HG03097 (cell line): ENCODE measurements around the gene SNX25.
"Not testable (repeated sequence)": the region's sequence is repeated elsewhere in the genome, so short reads cannot be mapped to it uniquely, and the experiment has no call there.

Source experiments
- ATAC-seq: cut with Tn5 transposase; IDR thresholded peaks from one replicate; pipeline ENCODE4 v1.9.1; 2021; ENCODE audit not compliant: unreplicated experiment, low FRiP score

Gene SNX25

DNA sequence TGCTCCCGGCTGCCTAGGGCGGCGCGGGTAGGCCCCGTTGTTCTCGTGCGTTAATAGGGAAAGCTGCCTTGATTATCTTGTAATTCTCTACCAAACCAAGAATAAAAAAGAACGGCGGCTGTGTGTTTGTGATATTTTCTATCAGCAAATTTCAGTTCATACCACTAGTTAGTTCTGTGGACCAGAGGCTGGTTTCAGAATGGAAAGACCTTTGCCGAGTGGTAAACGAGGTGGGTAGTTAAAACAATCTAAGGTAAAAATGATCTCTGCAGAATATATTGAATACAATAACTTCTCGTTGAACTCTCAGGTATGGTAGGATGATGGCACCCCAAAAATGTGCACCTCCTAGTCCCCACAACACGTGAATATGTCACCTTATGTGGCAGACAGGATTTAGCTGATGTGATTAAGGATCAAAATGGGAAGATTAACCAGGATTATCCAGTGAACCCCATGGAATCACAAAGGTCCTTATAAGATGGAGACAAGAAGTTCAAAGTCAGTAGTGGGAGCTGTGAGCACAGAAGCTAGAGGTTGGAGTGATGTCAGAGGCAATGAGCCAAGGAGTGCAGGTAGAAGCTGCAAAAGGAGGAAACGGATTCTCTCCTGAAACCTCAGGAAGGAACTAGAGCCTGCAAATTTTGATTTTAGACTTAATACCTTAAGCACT, 5.0 kb upstream of the SNX25 start:
- ATAC-seq = no peak

DNA sequence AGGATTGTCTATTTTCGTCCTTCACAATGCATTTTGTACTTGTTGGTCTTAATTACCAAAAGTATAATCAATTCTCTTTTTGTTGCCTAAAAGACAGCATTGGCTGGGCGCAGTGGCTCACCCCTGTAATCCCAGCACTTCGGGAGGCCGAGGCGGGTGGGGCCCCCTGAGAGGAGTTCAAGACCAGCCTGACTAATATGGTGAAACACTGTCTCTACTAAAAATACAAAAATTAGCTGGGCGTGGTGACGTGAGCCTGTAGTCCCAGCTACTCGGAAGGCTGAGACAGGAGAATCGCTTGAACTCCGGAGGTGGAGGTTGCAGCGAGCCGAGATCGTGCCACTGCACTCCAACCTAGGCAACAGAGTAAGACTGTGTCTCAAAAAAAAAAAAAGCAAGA, 4.3 kb upstream of the SNX25 start:
- ATAC-seq = not testable (repeated sequence)

DNA sequence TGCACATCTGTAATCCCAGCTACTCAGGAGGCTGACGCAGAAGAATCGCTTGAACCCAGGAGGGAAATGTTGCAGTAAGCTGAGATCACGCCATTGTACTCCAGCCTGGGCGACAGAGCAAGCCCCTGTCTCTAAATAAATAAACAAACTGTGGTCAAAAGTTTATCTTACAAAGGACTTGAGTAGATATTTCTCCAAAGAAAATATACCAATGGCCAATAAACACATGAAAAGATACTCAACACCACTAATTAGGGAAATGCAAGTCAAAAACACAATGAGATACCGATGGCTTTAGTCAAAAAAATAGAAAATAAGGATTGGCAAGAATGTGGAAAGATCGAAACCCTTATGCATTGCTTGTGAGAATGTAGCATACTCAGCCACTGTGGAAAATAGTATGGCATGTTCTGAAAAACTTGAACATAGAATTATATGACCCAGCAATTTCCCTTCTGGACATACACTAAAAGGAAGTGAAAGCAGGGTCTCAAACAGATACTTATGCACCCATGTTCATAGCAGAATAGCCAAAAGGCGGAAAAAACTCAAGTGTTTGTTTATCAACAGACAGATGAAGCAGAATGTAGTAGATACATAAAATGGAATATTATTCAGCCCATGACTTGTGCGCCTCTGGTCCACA, 3.6 kb upstream of the SNX25 start:
- no peak for ATAC-seq

GRCh38 chr4:185207466-185207865, 1.9 kb upstream of the SNX25 start:
- no peak for ATAC-seq

DNA sequence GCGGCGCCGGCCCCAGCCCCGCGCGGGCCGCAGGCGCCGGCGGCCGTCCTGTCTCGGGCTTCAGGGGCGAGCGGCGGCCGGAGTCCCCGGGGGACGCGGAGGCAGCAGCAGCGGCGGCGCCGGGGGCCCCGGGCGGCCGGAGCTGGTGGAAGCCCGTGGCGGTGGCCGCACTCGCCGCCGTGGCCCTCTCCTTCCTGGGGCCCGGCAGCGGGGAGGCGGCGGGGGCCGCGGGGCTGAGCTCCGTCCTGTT, 379 bp downstream of the SNX25 start:
- ATAC-seq = peak; percentile 17

GRCh38 chr4:185210102-185210981, 944 bp downstream of the SNX25 start:
- ATAC-seq = peak; percentile 12

DNA sequence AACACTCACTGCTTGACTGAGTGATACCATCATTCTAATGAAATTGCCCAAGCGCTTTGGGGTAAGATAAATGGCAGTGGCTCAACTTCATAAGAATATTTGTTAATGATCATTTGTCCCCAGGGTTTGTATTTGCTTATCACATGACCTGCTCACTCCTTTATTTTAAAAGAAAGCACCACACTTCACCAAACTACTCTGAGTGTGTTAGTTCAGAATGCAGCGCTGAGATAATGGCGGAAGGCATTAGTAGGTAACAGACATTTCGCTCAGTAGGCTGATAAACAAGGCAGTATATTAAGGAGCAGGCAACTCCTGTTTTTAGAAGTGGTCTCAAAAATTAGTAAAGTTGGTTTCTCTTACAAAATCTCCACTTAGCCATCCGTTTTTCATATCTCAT, 1.6 kb downstream of the SNX25 start:
- no peak for ATAC-seq

- ATAC-seq = no peak
Measured at GRCh38 chr4:185211641-185212040, 2.2 kb downstream of the SNX25 start.

- ATAC-seq = no peak
Measured at GRCh38 chr4:185212581-185212980, 3.2 kb downstream of the SNX25 start.

GRCh38 chr4:185213877-185214276, 4.5 kb downstream of the SNX25 start:
- peak; percentile 40 for ATAC-seq

DNA sequence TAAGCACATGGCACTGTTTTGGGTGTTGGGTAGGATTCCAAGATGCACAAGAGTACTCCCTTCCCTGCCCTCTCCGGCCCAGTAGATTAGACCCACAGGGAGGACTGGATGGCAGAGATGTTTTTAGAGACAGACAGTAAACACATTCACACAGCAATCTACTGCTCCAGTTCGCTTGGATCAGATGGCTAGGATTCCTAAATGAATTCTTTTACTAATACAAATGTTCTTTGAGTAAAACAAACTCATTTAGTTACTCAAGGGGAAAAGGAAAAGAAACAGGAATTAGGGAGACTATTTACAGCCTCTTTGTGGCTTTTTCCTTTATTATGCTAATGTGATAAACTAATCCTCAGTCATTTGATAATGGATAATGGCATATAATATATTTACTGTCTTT, 5.9 kb downstream of the SNX25 start:
- ATAC-seq = no peak

- no peak for ATAC-seq
Measured at GRCh38 chr4:185217408-185217975, 8.1 kb downstream of the SNX25 start.

- no peak for ATAC-seq
Measured at GRCh38 chr4:185218312-185218711, 8.9 kb downstream of the SNX25 start.

DNA sequence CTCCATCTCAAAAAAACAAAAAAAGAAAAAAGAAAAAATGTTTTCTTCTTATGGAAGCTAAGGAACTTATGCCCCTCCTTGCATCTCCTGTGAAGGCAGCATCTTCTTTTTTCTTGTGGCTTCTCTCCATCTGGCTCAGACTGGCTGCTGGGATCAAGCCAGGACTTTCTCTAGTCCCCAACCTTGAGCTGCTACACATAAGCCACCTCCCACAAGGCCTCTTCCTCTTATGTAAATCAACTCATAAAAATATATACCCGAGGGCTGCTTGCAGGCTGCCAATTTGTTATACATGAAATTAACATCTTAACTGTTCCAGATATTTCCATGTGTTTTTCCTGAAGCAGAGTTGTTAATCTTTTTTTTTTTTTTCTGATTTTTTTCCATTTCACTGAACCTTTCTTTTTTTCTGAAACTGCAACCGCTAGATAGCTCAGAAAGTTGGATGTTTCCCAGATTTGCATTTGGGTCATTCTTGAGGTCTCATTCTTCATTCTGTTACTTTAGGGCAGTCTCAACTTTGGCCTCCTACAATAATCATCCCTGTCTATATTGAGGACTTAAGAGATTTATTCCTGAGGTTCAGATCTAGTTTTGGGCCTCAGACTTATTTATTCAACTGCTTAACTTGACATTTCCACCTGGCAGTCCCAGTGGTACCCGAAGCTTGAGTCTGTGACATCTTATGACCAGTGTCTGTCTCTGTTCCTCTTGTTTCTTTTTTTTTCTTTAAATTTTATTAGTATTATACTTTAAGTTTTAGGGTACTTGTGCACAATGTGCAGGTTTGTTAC, 10.3 kb downstream of the SNX25 start:
- ATAC-seq = peak; percentile 48

- no peak for ATAC-seq
Measured at GRCh38 chr4:185221491-185221890, 12.1 kb downstream of the SNX25 start.

GRCh38 chr4:185221912-185222311, 12.5 kb downstream of the SNX25 start:
- no peak for ATAC-seq

- ATAC-seq = no peak
Measured at GRCh38 chr4:185222598-185222997, 13.2 kb downstream of the SNX25 start.

DNA sequence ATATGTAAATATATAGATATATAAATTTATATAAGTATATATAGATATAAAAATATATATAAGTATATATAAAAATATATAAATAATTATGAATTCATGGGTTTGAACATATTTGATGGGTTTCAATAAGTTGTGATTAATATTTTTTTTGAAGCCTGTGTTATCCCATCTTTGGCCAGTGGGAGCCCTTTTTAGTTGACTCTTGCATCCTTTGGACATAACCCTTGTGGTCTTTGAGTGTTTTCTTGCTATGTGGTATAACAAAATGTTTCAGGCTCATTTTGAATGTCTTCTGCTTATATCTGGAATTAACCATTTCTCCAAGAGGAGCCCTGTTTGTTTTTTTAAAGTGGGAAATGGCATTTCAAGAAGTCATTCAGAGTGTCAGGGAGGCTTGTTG, 15.2 kb downstream of the SNX25 start:
- no peak for ATAC-seq

DNA sequence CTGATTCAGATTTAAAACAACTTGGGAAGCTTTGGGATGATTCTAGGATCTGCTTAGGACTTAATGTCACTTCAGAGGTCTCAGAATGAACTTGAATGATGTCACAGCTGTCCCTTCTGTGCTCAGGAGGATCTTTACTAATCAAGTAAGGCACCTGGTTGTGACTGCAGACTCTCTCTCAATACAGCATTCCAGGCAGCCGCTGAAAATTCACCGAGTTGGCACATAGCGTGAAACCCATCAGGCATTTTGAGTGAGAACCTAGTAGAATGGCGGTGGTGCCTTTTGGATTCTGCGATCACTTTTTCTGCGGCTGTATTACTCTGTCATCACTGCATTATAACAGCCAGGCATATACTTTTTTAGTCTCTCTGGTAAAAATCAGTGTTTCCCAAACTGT, 16.5 kb downstream of the SNX25 start:
- no peak for ATAC-seq

DNA sequence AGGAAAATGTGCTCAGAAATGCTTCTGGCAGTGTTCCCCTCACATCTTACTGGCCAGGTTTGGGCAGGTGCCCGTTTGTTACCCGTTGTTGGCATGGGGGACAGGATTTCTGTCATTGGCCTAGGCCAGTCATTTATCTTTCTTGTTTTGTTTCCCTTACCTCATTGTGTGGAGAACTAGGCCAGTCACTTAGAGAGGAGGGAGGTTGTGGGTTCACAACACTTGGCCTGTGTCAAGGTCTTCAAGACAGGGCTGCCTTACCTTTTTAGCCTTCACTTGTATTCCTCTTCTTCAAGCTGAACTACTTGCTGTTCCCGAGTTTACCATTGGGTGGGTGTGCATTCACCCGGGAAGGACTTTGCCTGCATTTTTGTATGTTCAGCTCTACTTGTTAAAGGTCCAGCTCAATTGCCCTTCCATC, 17.7 kb downstream of the SNX25 start:
- no peak for ATAC-seq
